ENCODE measurements around the gene IL12RB2.

IL12RB2 gene

DNA sequence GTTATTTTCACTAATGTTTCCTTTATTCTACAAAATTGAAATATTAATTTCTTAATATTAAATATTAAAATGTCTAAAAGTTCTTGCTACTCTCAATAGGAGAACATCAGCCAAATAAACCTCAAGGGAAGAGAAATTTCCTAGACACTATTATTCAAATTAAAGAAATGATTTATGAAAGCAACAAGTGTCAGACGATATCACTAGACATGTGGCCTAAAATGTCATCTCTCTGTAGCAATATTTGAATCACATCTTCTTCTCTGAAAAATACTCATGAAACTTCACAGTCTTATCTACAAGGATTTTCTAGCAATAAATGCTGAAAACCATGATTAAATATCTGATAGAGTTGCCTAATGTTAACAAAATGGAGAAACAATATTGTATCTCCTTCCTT lies 125.1 kb downstream of the IL12RB2 start:
- TF ChIP-seq, protein P1, sequence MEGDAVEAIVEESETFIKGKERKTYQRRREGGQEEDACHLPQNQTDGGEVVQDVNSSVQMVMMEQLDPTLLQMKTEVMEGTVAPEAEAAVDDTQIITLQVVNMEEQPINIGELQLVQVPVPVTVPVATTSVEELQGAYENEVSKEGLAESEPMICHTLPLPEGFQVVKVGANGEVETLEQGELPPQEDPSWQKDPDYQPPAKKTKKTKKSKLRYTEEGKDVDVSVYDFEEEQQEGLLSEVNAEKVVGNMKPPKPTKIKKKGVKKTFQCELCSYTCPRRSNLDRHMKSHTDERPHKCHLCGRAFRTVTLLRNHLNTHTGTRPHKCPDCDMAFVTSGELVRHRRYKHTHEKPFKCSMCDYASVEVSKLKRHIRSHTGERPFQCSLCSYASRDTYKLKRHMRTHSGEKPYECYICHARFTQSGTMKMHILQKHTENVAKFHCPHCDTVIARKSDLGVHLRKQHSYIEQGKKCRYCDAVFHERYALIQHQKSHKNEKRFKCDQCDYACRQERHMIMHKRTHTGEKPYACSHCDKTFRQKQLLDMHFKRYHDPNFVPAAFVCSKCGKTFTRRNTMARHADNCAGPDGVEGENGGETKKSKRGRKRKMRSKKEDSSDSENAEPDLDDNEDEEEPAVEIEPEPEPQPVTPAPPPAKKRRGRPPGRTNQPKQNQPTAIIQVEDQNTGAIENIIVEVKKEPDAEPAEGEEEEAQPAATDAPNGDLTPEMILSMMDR (IDR thresholded peaks at IDR 0.05), result no peak

DNA sequence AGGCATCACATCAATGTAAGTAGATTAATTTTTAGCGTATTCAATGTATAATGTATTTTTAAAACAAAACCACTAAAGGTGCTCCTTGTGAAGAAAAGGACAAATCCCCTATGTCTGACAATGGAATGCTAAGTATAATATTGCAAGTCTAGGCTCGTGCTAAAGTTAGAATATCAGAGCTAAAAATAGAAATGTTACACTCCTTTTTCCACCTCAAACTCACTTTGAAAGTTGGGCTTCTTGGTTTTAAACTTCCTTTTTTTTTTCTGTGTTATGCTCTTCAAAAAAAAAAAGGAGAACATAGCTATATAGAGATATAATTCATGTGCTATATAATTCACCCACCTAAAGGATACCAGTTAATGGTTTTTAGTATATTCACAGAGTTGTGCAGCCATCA lies 126.2 kb downstream of the IL12RB2 start:
- TF ChIP-seq, protein P1 (IDR thresholded peaks at IDR 0.05), result no peak

DNA sequence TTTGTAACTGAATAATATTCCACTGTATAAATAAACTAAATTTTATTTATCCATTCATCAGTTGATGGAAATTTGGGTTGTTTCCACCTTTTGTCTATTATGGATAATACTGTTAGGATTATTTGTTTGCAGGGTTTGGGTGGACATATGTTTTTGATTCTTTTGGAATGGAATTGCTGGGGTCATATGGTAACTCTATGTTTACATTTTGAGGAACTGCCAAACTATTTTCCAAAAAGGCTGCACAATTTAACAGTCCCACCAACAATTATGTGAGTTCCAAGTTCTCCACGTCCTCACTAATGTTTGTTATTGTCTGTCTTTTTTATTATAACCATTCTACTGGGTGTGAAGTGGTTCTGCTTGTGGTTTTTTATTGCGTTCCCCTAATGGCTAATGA lies 126.8 kb downstream of the IL12RB2 start:
- TF ChIP-seq, protein P1 (IDR thresholded peaks at IDR 0.05), result no peak

DNA sequence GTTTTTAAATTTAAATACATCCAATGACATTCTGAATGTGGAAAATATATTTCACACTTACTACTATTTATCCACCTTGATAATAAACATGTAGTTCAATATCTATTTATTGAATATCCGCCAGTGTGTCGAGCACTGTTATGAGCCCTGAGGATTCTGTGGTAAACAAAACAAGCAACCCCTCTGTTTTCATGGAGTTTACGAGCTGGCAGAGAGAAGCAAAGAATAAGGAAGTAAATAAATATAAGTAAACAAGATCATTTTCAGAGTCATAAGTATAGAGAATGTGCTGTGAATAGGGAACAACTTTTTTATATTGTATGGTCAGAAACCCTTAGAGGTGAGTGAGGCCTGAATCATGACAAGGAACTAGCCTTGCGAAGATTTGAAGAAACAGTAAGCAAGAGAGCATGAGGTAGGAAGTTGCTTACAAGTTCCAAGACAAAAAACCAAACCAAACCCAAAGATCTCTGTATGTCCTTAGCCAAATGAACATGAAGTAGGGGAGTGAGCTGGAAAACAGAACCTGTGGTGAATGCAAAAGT lies 128.9 kb downstream of the IL12RB2 start:
- TF ChIP-seq, protein P1 (IDR thresholded peaks at IDR 0.05), result no peak

DNA sequence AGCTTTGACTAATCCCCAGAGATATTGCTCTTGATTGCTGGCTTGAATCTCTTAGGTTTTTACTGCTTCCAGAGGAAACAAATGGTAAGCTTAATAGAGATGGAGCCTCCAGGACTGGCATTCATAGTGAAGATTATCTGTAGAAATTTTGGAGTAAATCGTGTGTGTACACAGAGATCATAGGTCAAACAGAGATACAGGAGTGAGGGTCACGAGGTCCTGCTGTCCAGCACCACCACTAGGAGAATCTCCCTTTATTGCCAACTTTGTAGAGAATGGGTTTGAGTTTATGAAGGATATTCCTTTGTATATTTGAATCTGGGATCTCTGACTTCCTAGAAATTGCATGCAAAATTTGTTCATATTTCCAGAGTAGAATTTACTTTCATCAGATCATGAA lies 130.3 kb downstream of the IL12RB2 start:
- TF ChIP-seq, protein P1 (IDR thresholded peaks at IDR 0.05), result no peak

DNA sequence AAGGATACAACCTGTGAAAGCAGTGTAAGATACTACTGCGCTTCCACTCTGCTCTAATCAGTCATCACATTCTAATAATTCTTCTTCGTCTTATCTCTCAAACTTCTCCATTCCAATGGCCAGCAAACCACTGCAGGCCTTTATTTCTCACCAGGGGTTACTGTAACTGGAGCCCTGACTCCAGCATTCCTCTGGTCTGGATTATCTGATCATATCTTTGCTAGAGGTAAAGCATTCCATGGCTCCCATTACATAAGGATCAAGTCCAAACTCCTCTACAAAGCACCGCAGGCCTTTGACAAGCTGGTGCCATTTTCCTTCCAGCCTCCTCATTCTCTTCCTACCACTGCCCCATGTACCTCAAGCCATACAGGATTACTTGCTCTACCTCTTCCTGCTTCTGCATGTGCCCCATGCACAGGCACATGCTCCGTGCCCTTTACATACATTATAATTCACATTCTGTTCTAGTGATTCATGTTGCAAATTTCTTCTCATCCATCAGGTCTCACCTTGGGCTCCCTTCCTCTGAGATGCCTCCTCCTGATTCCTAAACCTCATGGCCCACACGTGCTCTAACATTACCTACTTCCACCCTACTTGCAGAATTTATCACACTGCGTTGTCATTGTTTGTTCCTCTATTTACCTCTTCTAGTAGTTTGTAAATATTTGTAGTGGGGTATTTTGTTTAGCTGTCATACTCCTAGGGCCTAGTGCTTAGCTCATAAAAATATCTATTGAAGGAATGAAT lies 131.8 kb downstream of the IL12RB2 start:
- TF ChIP-seq, protein P1 (IDR thresholded peaks at IDR 0.05), result no peak

DNA sequence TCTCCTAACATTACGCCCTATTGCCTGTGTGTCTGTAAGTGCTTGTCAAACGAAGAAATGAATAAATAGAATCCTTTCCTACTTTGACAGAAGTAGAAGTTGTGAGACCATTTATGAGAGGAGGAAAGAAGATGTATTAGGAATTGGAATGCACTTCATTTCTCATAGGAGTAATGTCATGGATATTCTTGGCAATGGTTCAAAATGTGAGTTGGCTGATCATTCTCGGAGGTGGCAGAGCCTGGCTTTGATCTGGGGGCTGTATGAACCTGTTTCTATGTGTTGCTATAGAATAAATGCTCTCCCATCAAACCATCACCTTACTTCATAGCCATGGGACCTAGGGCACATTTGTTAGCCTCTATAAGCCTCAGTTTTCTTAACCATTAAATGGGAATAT lies 132.7 kb downstream of the IL12RB2 start:
- TF ChIP-seq, protein P1 (IDR thresholded peaks at IDR 0.05), result no peak

Measured in LNCAP (cell line).